IMR-90 (cell line): ENCODE results near the gene BICD2. TPM values are rescaled to one million over a fixed set of nuclear protein-coding genes. Genes with fewer than 3 reads are reported as not detected.

Experiments used
- ATAC-seq: fragments of 200-7000 bp; cut with Tn5 transposase; 2 replicates; pipeline ENCODE4 v1.9.1; 2020; ENCODE audit warnings: low read depth, mild to moderate bottlenecking, moderate library complexity
- BruUV-seq: library from RNA; stranded (reverse); fragments of 400-500 nt; replicated peaks from 2 replicates; lab custom pipeline; 2021; lab: Mats Ljungman, UMichigan
- CTCF ChIA-PET: fragments of 300-600 bp; formaldehyde crosslinking; extraction: SDS; loops from one replicate; lab custom pipeline; 2021; ENCODE audit warnings: antibody characterized with exemption; lab: Yijun Ruan, JAX
- POLR2A ChIA-PET: fragments of 300-600 bp; sonication (Branson Sonifier 250); formaldehyde crosslinking; loops from one replicate; lab custom pipeline; 2022; ENCODE audit warnings: antibody characterized with exemption; ENCODE audit not compliant: unreplicated experiment; lab: Charles Lee
- DNase-seq: peaks from one replicate; pipeline ENCODE4 v3.0.0; 2013
- H2AFZ ChIP-seq: replicated peaks from 2 replicates; pipeline ENCODE3; 2013; ENCODE audit warnings: low read length, mild to moderate bottlenecking; ENCODE audit not compliant: poor library complexity
- H2AK5ac ChIP-seq: 2 replicates; pipeline ENCODE4 v1.6.1; 2013; ENCODE audit warnings: low read depth, low read length, inconsistent platforms
- H2AK9ac ChIP-seq: replicated peaks from 2 replicates; pipeline ENCODE3; 2013; ENCODE audit warnings: mild to moderate bottlenecking, low read depth, low read length, moderate library complexity; ENCODE audit not compliant: poor library complexity
- H2BK120ac ChIP-seq: 2 replicates; pipeline ENCODE4 v1.6.1; 2013; ENCODE audit warnings: low read depth, low read length, inconsistent platforms
- H2BK15ac ChIP-seq: 3 replicates; pipeline ENCODE4 v1.6.1; 2013; ENCODE audit warnings: low read depth, low read length, inconsistent platforms
- H2BK20ac ChIP-seq: 2 replicates; pipeline ENCODE4 v1.6.1; 2013; ENCODE audit warnings: low read depth, mild to moderate bottlenecking, inconsistent platforms, low read length, moderate library complexity
- H2BK5ac ChIP-seq: 2 replicates; pipeline ENCODE4 v1.6.1; 2013; ENCODE audit warnings: mild to moderate bottlenecking, low read depth, low read length, inconsistent platforms; ENCODE audit not compliant: poor library complexity, severe bottlenecking
- H3K14ac ChIP-seq: replicated peaks from 2 replicates; pipeline ENCODE4 v1.6.1; 2013; ENCODE audit warnings: low read depth, low read length, inconsistent platforms
- H3K18ac ChIP-seq: 2 replicates; pipeline ENCODE4 v1.6.1; 2013; ENCODE audit warnings: low read depth, low read length, control low read depth
- H3K23ac ChIP-seq: 2 replicates; pipeline ENCODE4 v1.6.1; 2013; ENCODE audit warnings: low read depth, low read length, inconsistent platforms
- H3K27ac ChIP-seq: 2 replicates; pipeline ENCODE4 v1.5.1; 2013; ENCODE audit warnings: mild to moderate bottlenecking, control low read depth, low read length; ENCODE audit not compliant: insufficient read depth
- H3K27me3 ChIP-seq: 2 replicates; pipeline ENCODE4 v1.6.1; 2013; ENCODE audit warnings: low read length; ENCODE audit not compliant: control insufficient read depth, insufficient read depth
- H3K36me3 ChIP-seq: 2 replicates; pipeline ENCODE4 v1.6.1; 2013; ENCODE audit warnings: low read length, mixed read lengths; ENCODE audit not compliant: control insufficient read depth, insufficient read depth
- H3K4ac ChIP-seq: 2 replicates; pipeline ENCODE4 v1.6.1; 2013; ENCODE audit warnings: low read depth, low read length, inconsistent platforms
- H3K4me1 ChIP-seq: 2 replicates; pipeline ENCODE4 v1.6.1; 2013; ENCODE audit warnings: low read length, mixed read lengths; ENCODE audit not compliant: control insufficient read depth, insufficient read depth
- H3K4me2 ChIP-seq: 2 replicates; pipeline ENCODE4 v1.6.1; 2013; ENCODE audit warnings: low read depth, mild to moderate bottlenecking, control low read depth, low read length, moderate library complexity
- H3K4me3 ChIP-seq: 2 replicates; pipeline ENCODE4 v1.5.1; 2013; ENCODE audit warnings: low read depth, mild to moderate bottlenecking, control low read depth, low read length, moderate library complexity; ENCODE audit not compliant: insufficient read depth
- H3K56ac ChIP-seq: 2 replicates; pipeline ENCODE4 v1.6.1; 2013; ENCODE audit warnings: low read length, inconsistent platforms; ENCODE audit not compliant: insufficient read depth; ENCODE audit errors: extremely low read depth
- H3K79me1 ChIP-seq, 2 experiments: 2 replicates each; pipeline ENCODE4 v1.6.1; 2013; ENCODE audit warnings: low read length in 2 of 2, inconsistent platforms in 1 of 2, low read depth in 1 of 2
- H3K9ac ChIP-seq: 2 replicates; pipeline ENCODE4 v1.6.1; 2013; ENCODE audit warnings: low read depth, low read length, control low read depth
- H3K9me1 ChIP-seq: 2 replicates; pipeline ENCODE4 v1.6.1; 2013; ENCODE audit warnings: low read length, inconsistent platforms; ENCODE audit not compliant: insufficient read depth
- H3K9me3 ChIP-seq: 2 replicates; pipeline ENCODE4 v1.6.1; 2013; ENCODE audit warnings: low read length; ENCODE audit not compliant: control insufficient read depth, insufficient read depth
- H4K20me1 ChIP-seq: 2 replicates; pipeline ENCODE4 v1.6.1; 2013; ENCODE audit warnings: low read length, inconsistent platforms; ENCODE audit not compliant: insufficient read depth
- H4K5ac ChIP-seq: 2 replicates; pipeline ENCODE4 v1.6.1; 2013; ENCODE audit warnings: mild to moderate bottlenecking, low read depth, low read length, control low read depth
- H4K8ac ChIP-seq, 2 experiments: 2 replicates each; pipeline ENCODE4 v1.6.1; 2013; ENCODE audit warnings: low read depth in 2 of 2, low read length in 2 of 2, control low read depth in 1 of 2, inconsistent platforms in 1 of 2
- H4K91ac ChIP-seq: 2 replicates; pipeline ENCODE4 v1.6.1; 2013; ENCODE audit warnings: low read depth, low read length, inconsistent platforms; ENCODE audit not compliant: insufficient read depth
- CEBPB ChIP-seq: IDR thresholded peaks from 2 replicates; pipeline ENCODE4 v1.6.1; 2012; ENCODE audit warnings: low read depth, low read length, improper control_type of control experiment
- CHD1 ChIP-seq: IDR thresholded peaks from 2 replicates; pipeline ENCODE4 v1.6.1; 2012; ENCODE audit warnings: low read depth, low read length, improper control_type of control experiment
- ELK1 ChIP-seq: fragments of 150-350 bp; IDR thresholded peaks from 2 replicates; pipeline ENCODE4 v1.6.1; 2016; ENCODE audit warnings: low read depth, mild to moderate bottlenecking, low read length, moderate library complexity, borderline replicate concordance
- FOS ChIP-seq: fragments of 150-350 bp; IDR thresholded peaks from 2 replicates; pipeline ENCODE4 v1.6.1; 2016; ENCODE audit warnings: low read depth, low read length
- MAFK ChIP-seq: IDR thresholded peaks from 2 replicates; pipeline ENCODE4 v1.6.1; 2012; ENCODE audit warnings: low read depth, low read length, improper control_type of control experiment
- MAZ ChIP-seq: IDR thresholded peaks from 2 replicates; pipeline ENCODE4 v1.6.1; 2012; ENCODE audit warnings: low read depth, mild to moderate bottlenecking, low read length, improper control_type of control experiment, moderate library complexity, borderline replicate concordance
- MXI1 ChIP-seq: IDR thresholded peaks from 2 replicates; pipeline ENCODE4 v1.6.1; 2012; ENCODE audit warnings: low read depth, mild to moderate bottlenecking, low read length, moderate library complexity, borderline replicate concordance
- NFE2L2 ChIP-seq: fragments of 150-350 bp; IDR thresholded peaks from 2 replicates; pipeline ENCODE4 v1.6.1; 2016; ENCODE audit warnings: low read depth, mild to moderate bottlenecking, low read length
- SMC3 ChIP-seq: fragments of 150-350 bp; IDR thresholded peaks from 2 replicates; pipeline ENCODE4 v1.6.1; 2016; ENCODE audit warnings: low read depth, mild to moderate bottlenecking, antibody characterized with exemption, low read length, moderate library complexity
- USF2 ChIP-seq: fragments of 150-350 bp; IDR thresholded peaks from 2 replicates; pipeline ENCODE4 v1.6.1; 2017; ENCODE audit warnings: mild to moderate bottlenecking, antibody characterized with exemption, low read length, low read depth
- WGBS, 2 experiments: methylation state at CpG; one replicate each; pipeline versions ENCODE4 v1.1.5 to v1.1.7; 2013; ENCODE audit warnings: missing lambda C conversion rate in 2 of 2; ENCODE audit not compliant: insufficient read length in 1 of 2; ENCODE audit errors: extremely low coverage in 2 of 2; 5-methylcytosine and 5-hydroxymethylcytosine counted together
- dilution Hi-C: fragments of 300-500 bp; cut with HindIII; formaldehyde crosslinking; loops from one replicate; pipeline ENCODE4 v1.14.3; 2018; ENCODE audit warnings: low sequenced_read_pairs; ENCODE audit not compliant: unreplicated experiment
- in situ Hi-C: fragments of 300-500 bp; cut with MboI; formaldehyde crosslinking; loops from 3 replicates; pipeline ENCODE4 v1.14.3; 2019; ENCODE audit warnings: low sequenced_read_pairs, inconsistent platforms, mixed read lengths
- intact Hi-C: fragments of 100-400 bp; cut with micrococcal nuclease; formaldehyde crosslinking; loops from 2 replicates; pipeline ENCODE4 v1.10.0; 2022
- polyA plus RNA-seq, 3 experiments: library from polyadenylated mRNA; depleted of rRNA; stranded (reverse); fragments of >200 nt; gene quantifications; 2 replicates each; pipeline ENCODE4 v1.2.3, GENCODE V29; 2012; ENCODE audit warnings: low replicate concordance in 1 of 3
- total RNA-seq: library from RNA; depleted of rRNA; stranded (reverse); fragments of >200 nt; gene quantifications from 2 replicates; pipeline ENCODE4 v1.2.3, GENCODE V29; 2012

The BICD2 gene
- total and polyA plus RNA-seq, 2 of the 4 experiments (the other 2 are of a cell fraction), result 21.5 to 35.7 TPM

- Histone ChIP-seq H3K36me3 (no peaks in the 10 kb centered on the region), H3K9me1 (peaks cover 34% of the 10 kb centered on the region), H2BK20ac (no peak overlapping the region), H3K79me1 (peaks cover 28 to 70% of the 10 kb centered on the region in 2 experiments), H3K18ac (no peak overlapping the region), H2BK15ac (no peak overlapping the region), H4K91ac (no peak overlapping the region), H3K4me1 (peaks cover 7% of the 10 kb centered on the region; the same call in 1 of the 2 replicates), H3K9ac (no peak overlapping the region), H3K14ac (no peak overlapping the region), H2BK5ac (no peak overlapping the region), H3K4ac (no peak overlapping the region), H3K23ac (no peak overlapping the region), H4K5ac (no peak overlapping the region), H2BK120ac (no peak overlapping the region), H2AK9ac (no peak overlapping the region), H4K20me1 (peaks cover 63% of the 10 kb centered on the region), H2AK5ac (no peak overlapping the region), H3K56ac (no peak overlapping the region), H2AFZ (no peak overlapping the region), H4K8ac (no peak overlapping the region), H3K4me2 (no peak overlapping the region), H3K27ac (no peak overlapping the region), H3K9me3 (peaks cover 3% of the 10 kb centered on the region; the same call in 1 of the 2 replicates), H3K4me3 (no peak overlapping the region), H3K27me3 (no peaks in the 10 kb centered on the region)
- CTCF ChIA-PET, result interaction anchor here (0.7 kb wide), 1 partner anchor 497 kb away, joined by 3 read pairs; no protein-coding TSS in a partner anchor
- BruUV-seq, result no TSS peak
- in situ Hi-C loops (no loop called here), dilution Hi-C loops (no loop called here), intact Hi-C loops (loop anchor here (5.0 kb wide), 1 partner anchor 33 kb away; no protein-coding TSS in a partner anchor)
- ATAC-seq (no peak), DNase-seq (no peak)
- no peak for TF ChIP-seq ELK1
- TF ChIP-seq CHD1, result no peak
- TF ChIP-seq SMC3, result no peak
- no peak for TF ChIP-seq USF2
- TF ChIP-seq NFE2L2, result no peak
- TF ChIP-seq CEBPB, result no peak
- no peak for TF ChIP-seq MXI1
- TF ChIP-seq MAFK, result no peak
- no peak for TF ChIP-seq MAZ
- TF ChIP-seq FOS, result no peak
- 79% methylated on average over 2 of the region's 8 CpGs; no CpG with 5 or more reads in 1 of the 2 experiments for WGBS, 2 experiments
- POLR2A ChIA-PET, result no interaction called here
These were observed 4.6 kb downstream of the BICD2 start for GRCh38 chr9:92760070-92760469.
